ENCODE measurements around the gene TMOD2. TPM values are rescaled to one million over a fixed set of nuclear protein-coding genes. Genes with fewer than 3 reads are reported as not detected.

TMOD2 gene
- total and polyA plus RNA-seq, 7 donors = 0.49 to 5.8 (median 2.1) TPM

- no peaks in the 10 kb centered on the region for H3K27me3 ChIP-seq (ENCODE audit: insufficient read depth in 3 of 3, low read length in 2 of 3)
- H3K4me3 ChIP-seq = no peak overlapping the region
- no peak for TF ChIP-seq CTCF (IDR thresholded peaks at IDR 0.05)
- peaks cover 4 to 18% of the 10 kb centered on the region in 2 donors for H3K36me3 ChIP-seq (ENCODE audit: insufficient read depth in 1 of 2, low read depth in 1 of 2)
- 86 to 88% (median 86%) methylated on average over 10 of the region's 10 CpGs for WGBS, 3 donors
- no peak overlapping the region for H3K27ac ChIP-seq
- H3K4me1 ChIP-seq = peaks cover 4% of the 10 kb centered on the region
- no peak for DNase-seq
- H3K9me3 ChIP-seq = no peaks in the 10 kb centered on the region
- no peak for ATAC-seq
- intact Hi-C loops (cut with DNase I) = no loop called here
Observed at GRCh38 chr15:51861557-51862359, 110.4 kb downstream of the TMOD2 start.

GRCh38 chr15:51863131-51863530 is 111.7 kb downstream of the TMOD2 start:
- DNase-seq (no peak), ATAC-seq (no peak)
- 79 to 87% (median 82%) methylated on average over 2 of the region's 2 CpGs for WGBS, 3 donors
- intact Hi-C loops (cut with DNase I) = no loop called here
- H3K27me3 ChIP-seq (ENCODE audit: insufficient read depth in 3 of 3, low read length in 2 of 3) = no peaks in the 10 kb centered on the region
- no peak for TF ChIP-seq CTCF (IDR thresholded peaks at IDR 0.05)
- H3K27ac ChIP-seq = no peak overlapping the region
- H3K36me3 ChIP-seq (ENCODE audit: insufficient read depth in 1 of 2, low read depth in 1 of 2) = peaks cover 7 to 24% of the 10 kb centered on the region in 2 donors
- no peak overlapping the region for H3K4me3 ChIP-seq
- no peaks in the 10 kb centered on the region for H3K9me3 ChIP-seq
- H3K4me1 ChIP-seq = no peaks in the 10 kb centered on the region

- no peak overlapping the region for H3K4me3 ChIP-seq
- TF ChIP-seq CTCF (IDR thresholded peaks at IDR 0.05) = no peak
- H3K4me1 ChIP-seq = no peaks in the 10 kb centered on the region
- no peaks in the 10 kb centered on the region for H3K9me3 ChIP-seq
- intact Hi-C loops (cut with DNase I) = no loop called here
- no peak for ATAC-seq
- 95 to 97% (median 96%) methylated on average over 4 of the region's 4 CpGs for WGBS, 3 donors
- H3K27me3 ChIP-seq (ENCODE audit: insufficient read depth in 3 of 3, low read length in 2 of 3) = no peaks in the 10 kb centered on the region
- peaks cover 7 to 36% of the 10 kb centered on the region in 2 donors for H3K36me3 ChIP-seq (ENCODE audit: insufficient read depth in 1 of 2, low read depth in 1 of 2)
- no peak for DNase-seq
- H3K27ac ChIP-seq = no peak overlapping the region
Observed at GRCh38 chr15:51864408-51865056, 113.1 kb downstream of the TMOD2 start.

GRCh38 chr15:51865317-51865716 is 113.9 kb downstream of the TMOD2 start:
- H3K27me3 ChIP-seq (ENCODE audit: insufficient read depth in 3 of 3, low read length in 2 of 3) = no peaks in the 10 kb centered on the region
- no peaks in the 10 kb centered on the region for H3K9me3 ChIP-seq
- no peak overlapping the region for H3K4me3 ChIP-seq
- DNase-seq (no peak), ATAC-seq (no peak)
- 93 to 97% (median 96%) methylated on average over 1 of the region's 1 CpG for WGBS, 3 donors
- intact Hi-C loops (cut with DNase I) = no loop called here
- TF ChIP-seq CTCF (IDR thresholded peaks at IDR 0.05) = no peak
- no peak overlapping the region for H3K27ac ChIP-seq
- peaks cover 7 to 40% of the 10 kb centered on the region in 2 donors for H3K36me3 ChIP-seq (ENCODE audit: insufficient read depth in 1 of 2, low read depth in 1 of 2)
- H3K4me1 ChIP-seq = no peaks in the 10 kb centered on the region

Other genes with a start within 250 kb of the TMOD2 start
- gene DMXL2, start 128.8 kb upstream of the TMOD2 start, total RNA-seq = 1 to 10 TPM; 1.9 to 3.3 (median 2.5) TPM
- 1 to 10 TPM; 2.9 to 8.0 (median 4.6) TPM for gene DMXL2, start 128.8 kb upstream of the TMOD2 start, polyA plus RNA-seq
- not detected for gene SCG3, start 70.1 kb upstream of the TMOD2 start, total RNA-seq
- gene SCG3, start 70.1 kb upstream of the TMOD2 start, polyA plus RNA-seq = under 1 TPM; 0.04 to 0.07 (median 0.06) TPM
- 10 to 100 TPM in 2 of 4 donors, 1 to 10 TPM in 2; 5.6 to 16.8 (median 9.8) TPM for gene LYSMD2, start 13.9 kb upstream of the TMOD2 start, total RNA-seq
- 1 to 10 TPM; 4.3 to 9.7 (median 6.8) TPM for gene LYSMD2, start 13.9 kb upstream of the TMOD2 start, polyA plus RNA-seq
- gene TMOD3, start 78.1 kb downstream of the TMOD2 start, total RNA-seq = 10 to 100 TPM in 1 of 4 donors, 1 to 10 TPM in 3; 6.4 to 22.6 (median 7.9) TPM
- 10 to 100 TPM in 1 of 3 donors, 1 to 10 TPM in 2; 1.8 to 12.0 (median 4.1) TPM for gene TMOD3, start 78.1 kb downstream of the TMOD2 start, polyA plus RNA-seq
- 10 to 100 TPM in 1 of 4 donors, 1 to 10 TPM in 3; 6.2 to 10.2 (median 7.1) TPM for gene LEO1, start 220.2 kb downstream of the TMOD2 start, total RNA-seq
- gene LEO1, start 220.2 kb downstream of the TMOD2 start, polyA plus RNA-seq = 10 to 100 TPM in 2 of 3 donors, 1 to 10 TPM in 1; 7.1 to 18.6 (median 16.3) TPM

Measured in psoas muscle (tissue), 8 donors.